ENCODE data around the gene CRYBG2. TPM values are rescaled to one million over a fixed set of nuclear protein-coding genes. Genes with fewer than 3 reads are reported as not detected.

The CRYBG2 gene
- total RNA-seq, 1 donor from 2014 or later, result 67.0 TPM

DNA sequence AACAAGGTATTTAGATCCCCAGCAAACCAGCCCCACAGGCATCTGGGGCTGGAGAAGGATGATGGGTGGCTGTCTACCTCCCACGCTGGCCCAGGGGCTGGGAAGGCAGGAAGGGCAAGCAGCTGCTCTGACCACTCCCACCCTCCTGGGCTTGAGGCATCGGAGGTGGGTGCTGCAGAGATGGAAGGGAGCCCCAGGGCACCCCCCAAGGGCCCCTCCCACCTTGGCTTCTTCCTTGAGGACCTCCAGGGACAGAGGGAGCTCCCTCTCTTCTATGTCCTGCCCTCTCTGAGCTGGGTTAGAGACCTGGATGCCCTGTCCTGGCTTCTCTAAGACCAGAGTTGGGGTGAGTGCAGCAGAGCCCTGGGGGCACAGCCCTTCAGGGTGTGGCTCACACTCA is 33.0 kb downstream of the CRYBG2 start:
- no peak for TF ChIP-seq POLR2AphosphoS5 (IDR thresholded peaks at IDR 0.05; ENCODE audit: insufficient read depth in 1 of 2, low read depth in 1 of 2)
- TF ChIP-seq, protein P1, sequence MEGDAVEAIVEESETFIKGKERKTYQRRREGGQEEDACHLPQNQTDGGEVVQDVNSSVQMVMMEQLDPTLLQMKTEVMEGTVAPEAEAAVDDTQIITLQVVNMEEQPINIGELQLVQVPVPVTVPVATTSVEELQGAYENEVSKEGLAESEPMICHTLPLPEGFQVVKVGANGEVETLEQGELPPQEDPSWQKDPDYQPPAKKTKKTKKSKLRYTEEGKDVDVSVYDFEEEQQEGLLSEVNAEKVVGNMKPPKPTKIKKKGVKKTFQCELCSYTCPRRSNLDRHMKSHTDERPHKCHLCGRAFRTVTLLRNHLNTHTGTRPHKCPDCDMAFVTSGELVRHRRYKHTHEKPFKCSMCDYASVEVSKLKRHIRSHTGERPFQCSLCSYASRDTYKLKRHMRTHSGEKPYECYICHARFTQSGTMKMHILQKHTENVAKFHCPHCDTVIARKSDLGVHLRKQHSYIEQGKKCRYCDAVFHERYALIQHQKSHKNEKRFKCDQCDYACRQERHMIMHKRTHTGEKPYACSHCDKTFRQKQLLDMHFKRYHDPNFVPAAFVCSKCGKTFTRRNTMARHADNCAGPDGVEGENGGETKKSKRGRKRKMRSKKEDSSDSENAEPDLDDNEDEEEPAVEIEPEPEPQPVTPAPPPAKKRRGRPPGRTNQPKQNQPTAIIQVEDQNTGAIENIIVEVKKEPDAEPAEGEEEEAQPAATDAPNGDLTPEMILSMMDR (IDR thresholded peaks at IDR 0.05), result no peak
- TF ChIP-seq POLR2A (IDR thresholded peaks at IDR 0.05), result no peak
- Histone ChIP-seq H3K4me1 (peaks cover 8% of the 10 kb centered on the region), H3K9me3 (no peaks in the 10 kb centered on the region), H3K4me3 (no peak overlapping the region), H3K27me3 (no peaks in the 10 kb centered on the region), H3K27ac (no peak overlapping the region), H3K36me3 (no peaks in the 10 kb centered on the region)
- DNase-seq (ENCODE audit: extremely low spot score in 2 of 2), result peak in 1 of 2 donors; percentile 74
- intact Hi-C loops (cut with DNase I), result loop anchor here (5.0 kb wide), 1 partner anchor 34 kb away; no protein-coding TSS in a partner anchor

DNA sequence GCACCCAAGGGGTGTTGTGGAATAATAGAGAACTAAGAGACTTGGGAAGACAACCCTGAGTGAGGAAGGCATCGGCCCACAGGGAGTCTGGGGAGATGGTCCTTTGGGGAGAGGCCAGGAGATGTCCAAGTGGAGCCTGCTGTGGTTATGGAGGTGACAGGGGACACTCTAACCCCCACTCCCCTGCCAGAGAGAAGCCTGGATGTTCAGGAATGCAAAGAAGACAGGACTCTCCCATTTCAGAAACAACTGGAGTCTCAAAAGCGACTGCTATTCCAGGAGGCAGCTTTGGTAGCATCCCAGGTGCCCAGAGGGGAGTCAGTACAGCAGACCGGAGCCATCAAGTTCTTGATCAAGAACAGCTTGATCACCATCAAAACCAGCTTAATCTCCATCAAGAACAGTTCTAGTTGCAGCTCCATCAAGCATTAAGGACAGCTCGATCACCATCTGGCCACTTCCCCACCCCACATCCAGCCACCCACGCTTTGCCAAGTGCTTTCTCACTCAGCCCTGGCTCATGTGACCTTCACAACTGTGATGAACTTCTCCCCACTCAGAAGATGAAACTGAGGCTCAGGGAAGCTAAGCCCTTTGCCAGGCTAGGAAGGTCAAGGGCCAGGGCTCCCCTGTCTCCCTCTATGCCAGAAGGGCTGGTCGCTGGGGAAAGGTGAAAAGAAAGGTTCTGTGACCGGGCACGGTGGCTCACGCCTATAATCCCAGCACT is 35.4 kb downstream of the CRYBG2 start:
- Histone ChIP-seq H3K9me3 (no peaks in the 10 kb centered on the region), H3K4me1 (peaks cover 8% of the 10 kb centered on the region), H3K36me3 (no peaks in the 10 kb centered on the region), H3K27ac (peak overlapping the region; percentile 4), H3K4me3 (peak overlapping the region; percentile 5 to 17), H3K27me3 (no peaks in the 10 kb centered on the region)
- TF ChIP-seq POLR2A (IDR thresholded peaks at IDR 0.05) (no peak), POLR2AphosphoS5 (IDR thresholded peaks at IDR 0.05; ENCODE audit: insufficient read depth in 1 of 2, low read depth in 1 of 2) (no peak)
- TF ChIP-seq, protein P1 (IDR thresholded peaks at IDR 0.05), result no peak
- DNase-seq (ENCODE audit: extremely low spot score in 2 of 2), result peak in 1 of 2 donors; percentile 82
- intact Hi-C loops (cut with DNase I), result no loop called here

DNA sequence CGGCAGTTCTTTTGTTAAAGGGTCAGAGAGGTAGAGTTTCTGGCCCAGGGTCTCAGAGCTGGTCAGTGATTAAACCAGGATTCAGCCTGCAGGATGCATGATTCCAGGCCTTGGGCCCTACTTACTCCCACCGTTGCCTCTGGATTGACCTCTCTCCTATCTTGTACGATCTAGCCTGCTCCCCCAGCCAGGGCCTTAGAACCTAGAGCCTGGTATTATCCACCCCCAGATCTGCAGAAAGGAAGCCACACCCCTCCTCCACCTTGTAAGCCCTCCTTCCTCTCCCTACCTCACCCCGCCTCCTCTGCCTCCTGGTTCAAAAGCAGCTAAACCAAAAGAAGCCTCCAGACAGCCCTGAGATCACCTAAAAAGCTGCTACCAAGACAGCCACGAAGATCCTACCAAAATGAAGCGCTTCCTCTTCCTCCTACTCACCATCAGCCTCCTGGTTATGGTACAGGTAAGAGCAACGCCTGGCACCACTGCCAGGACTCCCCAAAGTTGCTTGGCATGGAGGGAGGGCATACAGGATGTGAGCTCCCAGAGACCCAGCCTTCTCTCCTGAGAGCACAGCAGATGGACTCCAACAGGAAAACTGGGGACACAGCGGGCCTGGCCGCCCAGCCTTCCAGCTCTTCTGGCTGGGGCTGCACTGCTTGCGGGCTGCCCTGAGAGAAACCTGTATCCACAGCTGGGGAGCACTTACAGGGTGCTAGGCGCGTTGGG is 36.2 kb downstream of the CRYBG2 start, which contains the start of gene CD52:
CD52 (plus strand) TSS at position 347 of the 726 bp plus-strand sequence; CDS start at position 407, 60 bp downstream.
- TF ChIP-seq, protein P1 (IDR thresholded peaks at IDR 0.05), result no peak
- no peak for TF ChIP-seq POLR2A (IDR thresholded peaks at IDR 0.05)
- no peak for TF ChIP-seq POLR2AphosphoS5 (IDR thresholded peaks at IDR 0.05; ENCODE audit: insufficient read depth in 1 of 2, low read depth in 1 of 2)
- Histone ChIP-seq H3K9me3 (no peaks in the 10 kb centered on the region), H3K27me3 (no peaks in the 10 kb centered on the region), H3K27ac (peak within 1 kb of the TSS; percentile 4), H3K4me1 (peaks cover 8% of the 10 kb centered on the region), H3K4me3 (peak within 1 kb of the TSS; percentile 5 to 17), H3K36me3 (no peaks in the 10 kb centered on the region)
- intact Hi-C loops (cut with DNase I), result loop anchor here (2.0 kb wide), 1 partner anchor 47 kb away; no protein-coding TSS in a partner anchor
- peak in 1 of 2 donors; percentile 65 for DNase-seq (ENCODE audit: extremely low spot score in 2 of 2)

DNA sequence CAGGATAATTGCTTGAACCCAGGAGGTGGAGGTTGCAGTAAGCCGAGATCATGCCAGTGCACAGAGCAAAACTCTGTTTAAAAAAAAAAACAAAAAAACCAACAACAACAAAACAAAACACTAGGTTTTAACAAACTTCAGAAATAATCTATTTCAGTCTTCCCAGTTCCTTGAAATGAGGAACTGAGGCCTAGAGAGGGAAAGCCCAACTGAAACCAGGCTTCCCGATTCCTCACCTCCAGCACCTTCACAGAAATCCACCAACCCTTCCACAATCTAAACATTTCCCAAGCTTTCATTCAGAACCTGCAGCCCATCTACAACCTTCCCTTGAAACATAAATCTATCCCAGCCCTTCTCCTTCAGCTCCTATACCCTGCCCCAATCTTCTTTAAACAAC is 36.8 kb downstream of the CRYBG2 start:
- Histone ChIP-seq H3K9me3 (no peaks in the 10 kb centered on the region), H3K27ac (no peak overlapping the region), H3K27me3 (no peaks in the 10 kb centered on the region), H3K4me3 (no peak overlapping the region), H3K36me3 (no peaks in the 10 kb centered on the region), H3K4me1 (peaks cover 8% of the 10 kb centered on the region)
- TF ChIP-seq POLR2A (IDR thresholded peaks at IDR 0.05), result no peak
- DNase-seq (ENCODE audit: extremely low spot score in 2 of 2), result no peak
- intact Hi-C loops (cut with DNase I), result loop anchor here (2.0 kb wide), 1 partner anchor 46 kb away; no protein-coding TSS in a partner anchor

DNA sequence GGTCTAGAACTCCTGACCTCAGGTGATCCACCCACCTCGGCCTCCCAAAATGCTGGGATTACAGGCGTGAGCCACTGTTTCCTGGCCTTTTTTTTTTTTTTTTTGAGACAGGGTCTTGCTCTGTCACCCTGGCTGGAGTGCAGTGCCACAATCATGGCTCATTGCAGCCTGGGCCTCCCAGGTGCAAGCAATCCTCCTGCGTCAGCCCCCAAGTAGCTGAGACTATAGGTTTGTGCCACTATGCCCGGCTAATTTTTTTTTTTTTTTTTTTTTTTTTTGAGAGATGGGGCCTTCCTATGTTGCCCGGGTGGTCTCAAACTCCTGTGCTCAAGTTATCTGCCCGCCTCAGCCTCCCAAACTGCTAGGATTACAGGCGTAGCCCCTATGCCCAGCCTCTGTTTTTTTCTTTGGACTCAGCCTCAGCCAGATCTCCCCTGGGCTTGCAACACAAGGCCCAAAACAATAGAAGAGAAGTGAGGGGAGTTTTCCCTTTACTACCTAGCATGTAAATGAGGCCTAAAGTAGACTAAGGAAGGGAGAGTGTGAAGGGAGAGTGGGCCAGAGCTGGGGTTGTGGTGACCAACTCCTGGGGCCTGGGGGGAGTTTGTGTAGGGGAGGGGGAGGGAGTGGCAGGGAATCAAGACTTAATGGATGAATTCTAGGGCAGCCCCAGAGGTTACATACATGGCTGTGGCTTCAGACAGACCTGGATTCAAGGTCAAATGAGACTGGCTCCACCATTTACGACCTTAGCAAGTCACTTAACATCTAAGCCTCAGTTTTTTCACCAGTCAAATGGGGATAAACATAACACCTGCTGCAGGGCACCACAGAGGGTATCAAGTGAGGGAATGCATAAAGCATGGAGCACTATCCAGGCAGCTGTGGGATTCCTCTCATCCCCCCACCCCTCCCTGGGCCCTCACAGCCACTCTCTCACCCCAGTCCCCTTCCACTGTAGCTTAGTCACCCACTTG is 37.8 kb downstream of the CRYBG2 start:
- DNase-seq (ENCODE audit: extremely low spot score in 2 of 2), result peak in 1 of 2 donors; percentile 58
- Histone ChIP-seq H3K36me3 (no peaks in the 10 kb centered on the region), H3K27ac (no peak overlapping the region), H3K9me3 (no peaks in the 10 kb centered on the region), H3K4me3 (no peak overlapping the region), H3K27me3 (no peaks in the 10 kb centered on the region), H3K4me1 (peaks cover 5% of the 10 kb centered on the region)
- TF ChIP-seq POLR2AphosphoS5 (IDR thresholded peaks at IDR 0.05; ENCODE audit: insufficient read depth in 1 of 2, low read depth in 1 of 2) (no peak), POLR2A (IDR thresholded peaks at IDR 0.05) (no peak)
- TF ChIP-seq, protein P1 (IDR thresholded peaks at IDR 0.05), result no peak
- intact Hi-C loops (cut with DNase I), result loop anchor here (2.0 kb wide), 1 partner anchor 45 kb away; no protein-coding TSS in a partner anchor

Data from vagina (tissue), 2 donors.